HEK293 (cell line): Measurements from ENCODE around the gene USP12.

ENCODE experiments used
- EGR2 ChIP-seq: fragments of 450-650 bp; formaldehyde crosslinking; IDR thresholded peaks from 2 replicates; pipeline ENCODE4 v1.5.1; 2016; ENCODE audit warnings: low read depth, missing biosample characterization, missing genetic modification characterization
- GLIS2 ChIP-seq: fragments of 450-650 bp; formaldehyde crosslinking; IDR thresholded peaks from 2 replicates; pipeline ENCODE4 v1.5.1; 2016; ENCODE audit warnings: missing biosample characterization, missing genetic modification characterization
- SP2 ChIP-seq: fragments of 450-650 bp; formaldehyde crosslinking; IDR thresholded peaks from 2 replicates; pipeline ENCODE4 v1.5.1; 2016; ENCODE audit warnings: missing biosample characterization, missing genetic modification characterization
- ZBTB17 ChIP-seq: fragments of 450-650 bp; formaldehyde crosslinking; IDR thresholded peaks from 2 replicates; pipeline ENCODE4 v1.5.1; 2016; ENCODE audit warnings: missing biosample characterization, missing genetic modification characterization
- ZBTB7A ChIP-seq: fragments of 450-650 bp; formaldehyde crosslinking; IDR thresholded peaks from 2 replicates; pipeline ENCODE4 v1.5.1; 2016; ENCODE audit warnings: low read depth, missing biosample characterization, missing genetic modification characterization
- ZFP3 ChIP-seq: fragments of 450-650 bp; formaldehyde crosslinking; IDR thresholded peaks from 2 replicates; pipeline ENCODE4 v1.5.1; 2016; ENCODE audit warnings: low read depth, missing biosample characterization, missing genetic modification characterization
- ZNF112 ChIP-seq: fragments of 450-650 bp; formaldehyde crosslinking; IDR thresholded peaks from 2 replicates; pipeline ENCODE4 v1.5.0; 2017; ENCODE audit warnings: missing biosample characterization, missing genetic modification characterization
- ZNF114 ChIP-seq: fragments of 450-650 bp; formaldehyde crosslinking; IDR thresholded peaks from 2 replicates; pipeline ENCODE4 v1.5.0; 2017; ENCODE audit warnings: missing biosample characterization, missing genetic modification characterization
- ZNF133 ChIP-seq: fragments of 450-650 bp; formaldehyde crosslinking; IDR thresholded peaks from 2 replicates; pipeline ENCODE4 v1.5.1; 2016; ENCODE audit warnings: missing biosample characterization, missing genetic modification characterization
- ZNF140 ChIP-seq: fragments of 450-650 bp; formaldehyde crosslinking; IDR thresholded peaks from 2 replicates; pipeline ENCODE4 v1.5.1; 2016; ENCODE audit warnings: missing biosample characterization, missing genetic modification characterization
- ZNF148 ChIP-seq: fragments of 450-650 bp; formaldehyde crosslinking; IDR thresholded peaks from 2 replicates; pipeline ENCODE4 v1.5.0; 2017; ENCODE audit warnings: missing biosample characterization, missing genetic modification characterization, borderline replicate concordance
- ZNF157 ChIP-seq: fragments of 450-650 bp; formaldehyde crosslinking; IDR thresholded peaks from 2 replicates; pipeline ENCODE4 v1.5.1; 2016; ENCODE audit warnings: missing biosample characterization, missing genetic modification characterization
- ZNF169 ChIP-seq: fragments of 450-650 bp; formaldehyde crosslinking; IDR thresholded peaks from 2 replicates; pipeline ENCODE4 v1.5.1; 2016; ENCODE audit warnings: missing biosample characterization, missing genetic modification characterization
- ZNF175 ChIP-seq: fragments of 450-650 bp; formaldehyde crosslinking; IDR thresholded peaks from 2 replicates; pipeline ENCODE4 v1.5.1; 2016; ENCODE audit warnings: missing biosample characterization, missing genetic modification characterization
- ZNF202 ChIP-seq: fragments of 450-650 bp; formaldehyde crosslinking; IDR thresholded peaks from 2 replicates; pipeline ENCODE4 v1.5.1; 2016; ENCODE audit warnings: missing biosample characterization, missing genetic modification characterization, borderline replicate concordance
- ZNF211 ChIP-seq: fragments of 450-650 bp; formaldehyde crosslinking; IDR thresholded peaks from 2 replicates; pipeline ENCODE4 v1.5.1; 2016; ENCODE audit warnings: low read depth, missing biosample characterization, missing genetic modification characterization
- ZNF239 ChIP-seq: fragments of 450-650 bp; formaldehyde crosslinking; IDR thresholded peaks from 2 replicates; pipeline ENCODE4 v1.5.1; 2016; ENCODE audit warnings: missing biosample characterization, missing genetic modification characterization
- ZNF37A ChIP-seq: fragments of 450-650 bp; IDR thresholded peaks from 2 replicates; pipeline ENCODE4 v1.5.1; 2018; ENCODE audit warnings: missing biosample characterization, missing genetic modification characterization
- ZNF391 ChIP-seq: fragments of 450-650 bp; formaldehyde crosslinking; IDR thresholded peaks from 2 replicates; pipeline ENCODE4 v1.5.1; 2016; ENCODE audit warnings: low read depth, missing biosample characterization, missing genetic modification characterization, borderline replicate concordance
- ZNF398 ChIP-seq: fragments of 450-650 bp; formaldehyde crosslinking; IDR thresholded peaks from 2 replicates; pipeline ENCODE4 v1.5.1; 2017; ENCODE audit warnings: missing biosample characterization, missing genetic modification characterization
- ZNF426 ChIP-seq: fragments of 450-650 bp; formaldehyde crosslinking; IDR thresholded peaks from 2 replicates; pipeline ENCODE4 v1.5.1; 2017; ENCODE audit warnings: missing biosample characterization, missing genetic modification characterization, mild to moderate bottlenecking, inconsistent platforms, moderate library complexity
- ZNF433 ChIP-seq: fragments of 450-650 bp; formaldehyde crosslinking; IDR thresholded peaks from 2 replicates; pipeline ENCODE4 v1.5.1; 2016; ENCODE audit warnings: missing biosample characterization, missing genetic modification characterization, low read depth
- ZNF510 ChIP-seq: fragments of 450-650 bp; formaldehyde crosslinking; IDR thresholded peaks from 2 replicates; pipeline ENCODE4 v1.5.1; 2018; ENCODE audit warnings: mild to moderate bottlenecking, missing genetic modification characterization, missing biosample characterization; ENCODE audit not compliant: insufficient replicate concordance
- ZNF544 ChIP-seq: fragments of 450-650 bp; formaldehyde crosslinking; IDR thresholded peaks from 2 replicates; pipeline ENCODE4 v1.5.0; 2017; ENCODE audit warnings: missing biosample characterization, missing genetic modification characterization
- ZNF580 ChIP-seq: fragments of 450-650 bp; formaldehyde crosslinking; IDR thresholded peaks from 2 replicates; pipeline ENCODE4 v1.5.1; 2016; ENCODE audit warnings: missing biosample characterization, missing genetic modification characterization
- ZNF624 ChIP-seq: fragments of 450-650 bp; formaldehyde crosslinking; IDR thresholded peaks from 2 replicates; pipeline ENCODE4 v1.5.1; 2017; ENCODE audit warnings: missing biosample characterization, missing genetic modification characterization
- ZNF639 ChIP-seq: fragments of 450-650 bp; formaldehyde crosslinking; IDR thresholded peaks from 2 replicates; pipeline ENCODE4 v1.5.1; 2016; ENCODE audit warnings: missing biosample characterization, missing genetic modification characterization
- ZNF654 ChIP-seq: fragments of 450-650 bp; formaldehyde crosslinking; IDR thresholded peaks from 2 replicates; pipeline ENCODE4 v1.5.1; 2016; ENCODE audit warnings: low read depth, missing biosample characterization, missing genetic modification characterization
- ZNF660 ChIP-seq: fragments of 450-650 bp; IDR thresholded peaks from 2 replicates; pipeline ENCODE4 v1.5.1; 2018; ENCODE audit warnings: missing biosample characterization, mild to moderate bottlenecking, missing genetic modification characterization
- ZNF670 ChIP-seq: fragments of 450-650 bp; formaldehyde crosslinking; IDR thresholded peaks from 2 replicates; pipeline ENCODE4 v1.5.1; 2016; ENCODE audit warnings: missing biosample characterization, missing genetic modification characterization, low read depth
- ZNF677 ChIP-seq: fragments of 450-650 bp; IDR thresholded peaks from 2 replicates; pipeline ENCODE4 v1.5.0; 2018; ENCODE audit warnings: missing biosample characterization, mild to moderate bottlenecking, missing genetic modification characterization, moderate library complexity
- ZNF785 ChIP-seq: fragments of 450-650 bp; formaldehyde crosslinking; IDR thresholded peaks from 2 replicates; pipeline ENCODE4 v1.5.1; 2016; ENCODE audit warnings: missing biosample characterization, missing genetic modification characterization
- ZNF791 ChIP-seq: fragments of 450-650 bp; formaldehyde crosslinking; IDR thresholded peaks from 2 replicates; pipeline ENCODE4 v1.5.1; 2016; ENCODE audit warnings: missing biosample characterization, missing genetic modification characterization
- ZNF830 ChIP-seq: fragments of 450-650 bp; IDR thresholded peaks from 2 replicates; pipeline ENCODE4 v1.5.0; 2018; ENCODE audit warnings: missing biosample characterization, missing genetic modification characterization, low read depth, mild to moderate bottlenecking, moderate library complexity
- ZSCAN4 ChIP-seq: fragments of 450-650 bp; formaldehyde crosslinking; IDR thresholded peaks from 2 replicates; pipeline ENCODE4 v1.5.1; 2017; ENCODE audit warnings: missing biosample characterization, missing genetic modification characterization
- ZXDB ChIP-seq: fragments of 450-650 bp; formaldehyde crosslinking; IDR thresholded peaks from 2 replicates; pipeline ENCODE4 v1.5.1; 2016; ENCODE audit warnings: missing biosample characterization, missing genetic modification characterization

The USP12 gene

GRCh38 chr13:27171827-27172494 lies 350 bp upstream of the USP12 start (continued):
- TF ChIP-seq ZNF580 (tag by site-specific recombination) = no peak
- peak; percentile 37 for TF ChIP-seq SP2 (tag by site-specific recombination)
- peak; percentile 88 for TF ChIP-seq EGR2
- peak; percentile 38 for TF ChIP-seq ZBTB17 (tag by site-specific recombination)
- no peak for TF ChIP-seq ZNF654 (tag by site-specific recombination)
- no peak for TF ChIP-seq ZSCAN4 (tag by site-specific recombination)
- no peak for TF ChIP-seq ZNF624 (tag by site-specific recombination)
- TF ChIP-seq ZNF510 = no peak
- no peak for TF ChIP-seq ZNF433 (tag by site-specific recombination)
- no peak for TF ChIP-seq ZNF140 (tag by site-specific recombination)
- TF ChIP-seq ZNF426 (tag by site-specific recombination) = no peak
- TF ChIP-seq ZNF112 (tag by site-specific recombination) = no peak
- TF ChIP-seq ZNF157 = no peak
- no peak for TF ChIP-seq ZNF677 (tag by site-specific recombination)
- no peak for TF ChIP-seq ZNF239
- no peak for TF ChIP-seq ZNF791 (tag by site-specific recombination)
- no peak for TF ChIP-seq ZNF148 (tag by site-specific recombination)
- peak; percentile 67; the same call in 1 of the 2 replicates for TF ChIP-seq ZNF660
- no peak for TF ChIP-seq ZNF133
- TF ChIP-seq ZBTB7A (tag by site-specific recombination) = peak; percentile 85; the same call in 1 of the 2 replicates
- no peak for TF ChIP-seq ZNF544
- no peak for TF ChIP-seq ZNF169 (tag by site-specific recombination)
- TF ChIP-seq ZNF670 (tag by site-specific recombination) = no peak
- peak; percentile 84 for TF ChIP-seq GLIS2 (tag by site-specific recombination)
- no peak for TF ChIP-seq ZNF211 (tag by site-specific recombination)
- TF ChIP-seq ZFP3 = no peak
- TF ChIP-seq ZNF391 = no peak
- TF ChIP-seq ZNF175 (tag by site-specific recombination) = no peak
- no peak for TF ChIP-seq ZNF830 (tag by site-specific recombination)
- 0 out of 2 replicates have a peak, but pooled peaks have one; percentile 35 for TF ChIP-seq ZXDB
- no peak for TF ChIP-seq ZNF37A (tag by site-specific recombination)
- no peak for TF ChIP-seq ZNF114
- TF ChIP-seq ZNF202 (tag by site-specific recombination) = no peak
- no peak for TF ChIP-seq ZNF639 (tag by site-specific recombination)
- no peak for TF ChIP-seq ZNF785 (tag by site-specific recombination)
- TF ChIP-seq ZNF398 (tag by site-specific recombination) = peak; percentile 80
